Psoas muscle (tissue), 8 donors: ENCODE data around the gene SYT7. TPM values are rescaled to one million over a fixed set of nuclear protein-coding genes. Genes with fewer than 3 reads are reported as not detected.
A peak's percentile ranks its signal among the peaks of the same experiment; 100 is the strongest.

Experiments used
- ATAC-seq, 4 donors: fragments of 200-7000 bp; cut with Tn5 transposase; one replicate each; pipeline ENCODE4 v1.9.1; 2020; ENCODE audit warnings: moderate library complexity in 3 of 4, mild to moderate bottlenecking in 2 of 4
- DNase-seq, 2 donors: peaks; one replicate each; pipeline ENCODE4 v3.0.0-alpha.2; 2020
- H3K27ac ChIP-seq: fragments of 200-600 bp; one replicate; pipeline ENCODE4 v1.8.0; 2022
- H3K27me3 ChIP-seq, 3 donors: fragments of 200-600 bp in 1 of 3; one replicate each; pipeline versions ENCODE4 v1.6.1 to v1.8.0; 2013 to 2022; ENCODE audit warnings: low read length in 2 of 3, mild to moderate bottlenecking in 2 of 3, moderate library complexity in 1 of 3; ENCODE audit not compliant: insufficient read depth in 3 of 3
- H3K36me3 ChIP-seq, 2 donors: fragments of 200-600 bp in 1 of 2; one replicate each; pipeline versions ENCODE4 v1.6.1 to v1.8.0; 2013 to 2022; ENCODE audit warnings: low read depth in 1 of 2, mild to moderate bottlenecking in 1 of 2, moderate library complexity in 1 of 2; ENCODE audit not compliant: insufficient read depth in 1 of 2
- H3K4me1 ChIP-seq: fragments of 200-600 bp; one replicate; pipeline ENCODE4 v1.8.0; 2022
- H3K4me3 ChIP-seq: fragments of 200-600 bp; one replicate; pipeline ENCODE4 v1.8.0; 2022; ENCODE audit warnings: mild to moderate bottlenecking
- H3K9me3 ChIP-seq: fragments of 200-600 bp; one replicate; pipeline ENCODE4 v1.8.0; 2022
- WGBS, 3 donors: extraction: QIAGEN DNeasy Blood & Tissue Kit; methylation state at CpG; one replicate each; pipeline versions ENCODE4 v1.1.6 to v1.1.7; 2013; 5-methylcytosine and 5-hydroxymethylcytosine counted together
- intact Hi-C, 2 donors: fragments of 100-400 bp; cut with DNase I; formaldehyde crosslinking; loops; one replicate each; pipeline versions ENCODE4 v1.11.0 to v1.14.2; 2022
- polyA plus RNA-seq, 3 donors: library from polyadenylated mRNA; stranded (reverse); fragments of 200-250 nt; gene quantifications; one replicate each; pipeline ENCODE4 v1.2.3, GENCODE V29; 2013
- total RNA-seq, 4 donors: library from RNA; stranded (reverse); fragmentation: NEBNext Ultra II Directional in 2 of 4; extraction: Animal tissue kit (Norgen Biotek cat#: 25700) in 2 of 4; gene quantifications; one replicate each; pipeline versions ENCODE4 v1.2.1 to v1.2.4, GENCODE V29; 2021 to 2023
- TF ChIP-seq, protein P1 (sequence below): fragments of 200-600 bp; IDR thresholded peaks from one replicate; pipeline ENCODE4 v1.8.0; 2022; ENCODE audit warnings: antibody characterized with exemption
- donor health status: healthy with polysubstance abuse.
- donor health status: DM: no; HTN: no; CAD: no; lungs with moderate emphysema.
- donor health status: Bipolar disorder and iron deficiency.
- donor health status: healthy.
- donor health status: DM: yes; HTN: yes; CAD: no.
- donor health status: DM: no; HTN: no; CAD: no.
- donor health status: DM: no; HTN: no; CAD: no.
- donor health status: DM: yes; HTN: yes; CAD: no.

The SYT7 gene
- total and polyA plus RNA-seq, 7 donors = 0.96 to 3.5 (median 2.1) TPM

DNA sequence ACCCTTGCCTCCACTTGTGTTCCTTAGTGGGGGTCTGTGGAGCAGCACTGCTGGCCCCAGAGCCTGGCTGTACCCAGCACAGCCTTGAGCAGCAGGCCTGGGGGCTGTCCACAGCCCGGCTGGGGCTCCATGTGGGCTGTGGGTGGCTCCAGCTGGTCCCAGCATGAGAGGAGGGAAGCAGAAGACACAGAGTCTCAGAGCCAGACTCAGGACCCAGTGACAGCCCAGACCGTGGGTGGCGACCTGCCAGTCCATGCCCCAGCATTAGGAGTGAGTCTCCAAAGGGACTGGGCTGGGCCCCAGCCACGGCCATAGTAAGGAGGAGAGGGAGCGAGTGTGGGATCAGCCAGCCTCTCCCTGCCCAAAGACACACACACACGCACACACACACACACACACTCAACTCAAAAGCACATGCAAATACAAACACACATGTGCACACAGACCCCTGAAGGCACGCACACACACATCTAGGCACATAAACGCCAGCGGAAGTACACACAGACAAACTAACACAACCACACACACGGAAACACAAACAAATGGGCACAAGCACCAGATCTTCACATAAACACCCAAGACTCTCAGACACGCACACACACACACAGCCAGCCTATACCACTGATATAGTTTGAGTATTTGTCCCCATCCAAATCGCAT is 89.0 kb downstream of the SYT7 start:
- TF ChIP-seq, protein P1, sequence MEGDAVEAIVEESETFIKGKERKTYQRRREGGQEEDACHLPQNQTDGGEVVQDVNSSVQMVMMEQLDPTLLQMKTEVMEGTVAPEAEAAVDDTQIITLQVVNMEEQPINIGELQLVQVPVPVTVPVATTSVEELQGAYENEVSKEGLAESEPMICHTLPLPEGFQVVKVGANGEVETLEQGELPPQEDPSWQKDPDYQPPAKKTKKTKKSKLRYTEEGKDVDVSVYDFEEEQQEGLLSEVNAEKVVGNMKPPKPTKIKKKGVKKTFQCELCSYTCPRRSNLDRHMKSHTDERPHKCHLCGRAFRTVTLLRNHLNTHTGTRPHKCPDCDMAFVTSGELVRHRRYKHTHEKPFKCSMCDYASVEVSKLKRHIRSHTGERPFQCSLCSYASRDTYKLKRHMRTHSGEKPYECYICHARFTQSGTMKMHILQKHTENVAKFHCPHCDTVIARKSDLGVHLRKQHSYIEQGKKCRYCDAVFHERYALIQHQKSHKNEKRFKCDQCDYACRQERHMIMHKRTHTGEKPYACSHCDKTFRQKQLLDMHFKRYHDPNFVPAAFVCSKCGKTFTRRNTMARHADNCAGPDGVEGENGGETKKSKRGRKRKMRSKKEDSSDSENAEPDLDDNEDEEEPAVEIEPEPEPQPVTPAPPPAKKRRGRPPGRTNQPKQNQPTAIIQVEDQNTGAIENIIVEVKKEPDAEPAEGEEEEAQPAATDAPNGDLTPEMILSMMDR = no peak
- no peak overlapping the region for H3K27ac ChIP-seq
- peaks cover 10% of the 10 kb centered on the region for H3K4me1 ChIP-seq
- no peaks in the 10 kb centered on the region for H3K9me3 ChIP-seq
- DNase-seq = no peak
- H3K4me3 ChIP-seq = no peak overlapping the region
- WGBS, 3 donors = 82 to 86% (median 86%) methylated on average over 12 of the region's 12 CpGs
- no peaks in the 10 kb centered on the region for H3K27me3 ChIP-seq
- intact Hi-C loops = no loop called here
- H3K36me3 ChIP-seq = no peaks in the 10 kb centered on the region
- ATAC-seq = no peak

DNA sequence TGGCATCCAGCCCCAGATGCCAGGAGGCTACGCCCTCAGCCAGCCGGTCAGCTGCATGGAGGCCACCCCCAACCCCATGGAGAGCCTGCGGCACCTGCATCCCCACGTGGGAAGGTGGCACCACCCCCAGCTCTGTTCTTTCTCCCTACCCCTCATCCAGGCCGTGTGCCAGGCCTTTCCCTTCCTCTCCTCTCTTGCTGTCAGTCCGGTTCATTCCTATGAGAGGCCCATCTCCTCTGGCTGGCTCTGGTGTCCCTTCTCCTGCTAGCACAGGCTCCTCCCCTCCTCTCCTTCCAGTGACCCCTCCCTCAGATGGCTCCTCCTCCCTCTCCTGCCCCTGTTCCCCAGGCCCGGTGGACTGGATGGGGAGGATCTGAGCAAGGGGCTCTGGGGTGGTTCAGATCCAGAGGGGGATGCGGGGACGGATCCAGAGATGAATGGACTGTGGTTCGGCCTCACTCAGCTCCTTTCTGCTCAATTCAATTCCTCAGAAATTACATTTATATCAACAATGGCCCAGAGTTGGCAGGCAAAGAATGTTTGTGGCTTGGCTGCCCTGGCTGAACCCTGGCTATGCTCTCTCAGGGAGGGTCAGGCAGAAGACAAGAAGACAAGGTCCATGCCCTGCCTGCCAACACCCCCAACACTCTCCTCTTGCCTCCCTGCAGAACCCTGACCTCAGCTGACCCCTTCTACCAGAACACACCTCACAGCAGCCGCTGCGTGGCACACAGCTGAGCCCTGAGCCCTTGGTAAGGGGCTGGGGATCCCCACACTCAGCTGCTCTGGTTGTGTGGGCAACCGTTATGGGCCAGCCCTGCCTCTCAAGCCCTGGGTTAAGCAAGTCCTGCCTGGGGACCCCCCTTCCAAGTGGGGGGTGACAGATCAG is 90.8 kb downstream of the SYT7 start:
- Histone ChIP-seq H3K4me1 (peaks cover 3% of the 10 kb centered on the region), H3K27ac (peak overlapping the region; percentile 2), H3K27me3 (no peaks in the 10 kb centered on the region), H3K36me3 (no peaks in the 10 kb centered on the region), H3K4me3 (no peak overlapping the region), H3K9me3 (no peaks in the 10 kb centered on the region)
- TF ChIP-seq, protein P1 = no peak
- DNase-seq (no peak), ATAC-seq (no peak)
- intact Hi-C loops = no loop called here
- 55 to 69% (median 57%) methylated on average over 13 of the region's 13 CpGs for whole genome bisulfite sequencing, 3 donors

DNA sequence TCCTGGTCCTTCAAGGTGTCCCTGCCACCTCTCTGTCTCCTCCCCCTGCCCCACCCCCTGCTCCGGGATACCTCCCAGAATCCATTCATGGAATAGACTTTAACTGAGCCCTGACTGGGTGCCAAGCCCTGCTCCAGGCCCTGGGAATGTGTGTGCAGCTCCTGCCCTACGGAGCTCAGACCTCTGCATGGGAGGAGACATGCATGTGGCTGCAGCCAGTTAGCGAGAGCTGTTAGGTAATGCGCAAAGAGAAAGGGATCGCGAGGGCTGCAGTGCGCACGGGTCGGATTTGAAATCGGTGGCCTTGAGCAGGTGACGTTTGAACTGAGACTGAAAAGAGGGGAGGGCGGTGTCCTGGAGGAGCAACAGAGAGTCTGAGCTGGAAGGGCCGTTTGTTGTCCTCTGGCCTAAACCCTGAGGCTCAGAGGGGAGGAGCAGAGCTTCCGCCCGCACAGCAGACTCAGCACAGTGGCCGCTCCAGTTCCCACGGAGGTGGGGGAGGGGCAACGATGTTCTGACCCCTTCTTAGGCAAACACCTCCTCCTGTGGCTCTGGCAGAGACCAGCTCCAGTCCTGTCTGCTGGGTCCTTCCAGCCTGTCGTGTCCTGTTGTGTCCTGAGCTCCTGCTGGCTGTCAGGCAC is 92.1 kb downstream of the SYT7 start:
- Histone ChIP-seq H3K4me1 (no peaks in the 10 kb centered on the region), H3K4me3 (no peak overlapping the region), H3K36me3 (no peaks in the 10 kb centered on the region), H3K27ac (peak overlapping the region; percentile 4), H3K9me3 (no peaks in the 10 kb centered on the region), H3K27me3 (no peaks in the 10 kb centered on the region)
- TF ChIP-seq, protein P1 = no peak
- peak; percentile 64 to 81 for DNase-seq
- intact Hi-C loops = no loop called here
- ATAC-seq = peak in 1 of 4 donors; percentile 60
- WGBS, 3 donors = 47 to 51% (median 49%) methylated on average over 18 to 19 of the region's 19 CpGs

DNA sequence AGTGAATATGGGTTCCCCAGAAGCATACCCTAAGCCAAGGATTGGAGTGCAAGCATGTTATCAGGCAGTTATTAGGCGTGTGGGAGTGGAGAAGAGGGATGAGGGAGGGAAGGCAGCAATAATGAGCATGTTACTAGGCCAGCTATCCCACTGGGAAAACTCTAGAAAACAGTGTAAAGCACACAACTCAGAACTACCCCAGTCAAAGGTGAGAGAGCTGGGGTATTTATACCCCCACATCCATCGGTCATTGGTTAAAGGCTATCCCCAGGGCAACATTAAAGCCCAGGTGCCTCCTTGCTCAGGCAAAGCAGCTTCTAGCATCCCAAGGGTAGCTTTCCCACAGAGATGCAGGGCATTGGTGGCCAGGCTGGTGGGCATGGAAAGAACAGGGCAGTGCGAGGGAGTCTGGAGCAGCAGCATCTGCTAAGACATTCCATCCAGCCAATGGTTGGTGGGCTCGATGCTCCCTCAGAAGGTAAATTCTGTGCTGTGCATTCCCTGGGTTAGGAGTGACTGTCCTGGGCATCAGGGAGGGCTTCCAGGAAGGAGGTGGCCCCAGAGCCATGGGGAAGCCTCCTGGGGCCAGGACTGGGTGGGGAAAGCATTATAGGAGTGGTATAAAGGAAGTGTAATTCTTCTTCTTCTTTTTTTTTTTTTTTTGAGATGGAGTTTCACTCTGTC is 93.4 kb downstream of the SYT7 start:
- ATAC-seq (no peak), DNase-seq (no peak)
- intact Hi-C loops = no loop called here
- Histone ChIP-seq H3K4me3 (no peak overlapping the region), H3K27me3 (peaks cover 0 to 3% (median 2%) of the 10 kb centered on the region in 3 donors), H3K9me3 (no peaks in the 10 kb centered on the region), H3K4me1 (no peaks in the 10 kb centered on the region), H3K27ac (no peak overlapping the region), H3K36me3 (no peaks in the 10 kb centered on the region)
- WGBS, 3 donors = 94 to 99% (median 97%) methylated on average over 4 of the region's 4 CpGs
- TF ChIP-seq, protein P1 = no peak
